GM12878 (cell line): ENCODE results near the gene CRNKL1. TPM values are rescaled to one million over a fixed set of nuclear protein-coding genes. Genes with fewer than 3 reads are reported as not detected.

Experiments
- BRCA1 ChIP-seq: IDR thresholded peaks from 2 replicates; pipeline ENCODE4 v1.6.1; 2011; ENCODE audit warnings: low read depth, low read length, improper control_type of control experiment
- CHD1 ChIP-seq: IDR thresholded peaks from 2 replicates; pipeline ENCODE4 v1.6.1; 2012; ENCODE audit warnings: low read depth, low read length, improper control_type of control experiment
- ETV6 ChIP-seq, 2 experiments: fragments of 450-650 bp in 1 of 2; IDR thresholded peaks in 1 of 2; conservative IDR thresholded peaks in 1 of 2; 2 replicates each; pipeline ENCODE4 v1.6.1; 2014; ENCODE audit warnings: antibody characterized with exemption in 1 of 2, borderline replicate concordance in 1 of 2, low read depth in 1 of 2, mild to moderate bottlenecking in 1 of 2, moderate library complexity in 1 of 2
- GABPA ChIP-seq: IDR thresholded peaks from 2 replicates; pipeline ENCODE4 v1.6.1; 2014; ENCODE audit warnings: antibody characterized with exemption, low read depth, mild to moderate bottlenecking, inconsistent platforms
- HDAC2 ChIP-seq: fragments of 200-600 bp; sonication (generic); IDR thresholded peaks from 2 replicates; pipeline ENCODE4 v1.6.1; 2017
- HDAC6 ChIP-seq: fragments of 200-600 bp; sonication (generic); IDR thresholded peaks from one replicate; pipeline ENCODE4 v1.8.0; 2017; ENCODE audit warnings: antibody characterized with exemption; ENCODE audit not compliant: unreplicated experiment
- JUND ChIP-seq: IDR thresholded peaks from 2 replicates; pipeline ENCODE4 v1.6.1; 2012; ENCODE audit warnings: low read depth, mild to moderate bottlenecking, low read length, improper control_type of control experiment, moderate library complexity
- KLF5 ChIP-seq: fragments of 450-650 bp; IDR thresholded peaks from 2 replicates; pipeline ENCODE4 v1.6.1; 2014; ENCODE audit warnings: mild to moderate bottlenecking; ENCODE audit not compliant: partially characterized antibody
- MTA2 ChIP-seq: fragments of 450-650 bp; IDR thresholded peaks from 2 replicates; pipeline ENCODE4 v1.6.1; 2016; ENCODE audit warnings: low read depth, mild to moderate bottlenecking, moderate library complexity
- NFXL1 ChIP-seq: fragments of 450-650 bp; IDR thresholded peaks from 2 replicates; pipeline ENCODE4 v1.6.1; 2017; ENCODE audit warnings: antibody characterized with exemption, mild to moderate bottlenecking, borderline replicate concordance
- NR2C1 ChIP-seq: fragments of 450-650 bp; IDR thresholded peaks from 2 replicates; pipeline ENCODE4 v1.6.1; 2017; ENCODE audit warnings: antibody characterized with exemption, mild to moderate bottlenecking, moderate library complexity
- RELA ChIP-seq: fragments of 450-650 bp; IDR thresholded peaks from 2 replicates; pipeline ENCODE4 v1.8.0; 2014; ENCODE audit warnings: borderline replicate concordance; ENCODE audit not compliant: partially characterized antibody
- RUNX3 ChIP-seq: IDR thresholded peaks from 2 replicates; pipeline ENCODE4 v1.6.1; 2012; ENCODE audit warnings: low read length, inconsistent platforms
- SMAD5 ChIP-seq: IDR thresholded peaks from 2 replicates; pipeline ENCODE4 v1.6.1; 2016; ENCODE audit warnings: antibody characterized with exemption, low read depth
- SREBF2 ChIP-seq: IDR thresholded peaks from 2 replicates; pipeline ENCODE4 v1.6.1; 2012; ENCODE audit warnings: mild to moderate bottlenecking, low read length
- STAT1 ChIP-seq: fragments of 450-650 bp; conservative IDR thresholded peaks from 2 replicates; pipeline ENCODE4 v1.6.1; 2014; ENCODE audit warnings: antibody characterized with exemption, mild to moderate bottlenecking
- TCF7 ChIP-seq: IDR thresholded peaks from 2 replicates; pipeline ENCODE4 v1.6.1; 2014; ENCODE audit warnings: antibody characterized with exemption, borderline replicate concordance
- ZBED1 ChIP-seq: IDR thresholded peaks from 2 replicates; pipeline ENCODE4 v1.6.1; 2016; ENCODE audit warnings: borderline replicate concordance
- ZNF274 ChIP-seq: IDR thresholded peaks from one replicate; pipeline ENCODE4 v1.8.0; 2011; ENCODE audit not compliant: insufficient read length, insufficient read depth
- ZNF622 ChIP-seq: fragments of 450-650 bp; IDR thresholded peaks from 2 replicates; pipeline ENCODE4 v1.6.1; 2017; ENCODE audit warnings: mild to moderate bottlenecking, inconsistent platforms
- polyA plus RNA-seq, 11 experiments: library from polyadenylated mRNA; depleted of rRNA in 4 of 11; unstranded in 6 of 11; stranded (reverse) in 5 of 11; fragments of >200 nt; fragmentation: Nextera tagmentation in 4 of 11; fragmentation: Illumina TruSeq in 1 of 11; extraction: Ambion mirVana in 4 of 11; extraction: Trizol in 1 of 11; gene quantifications; 1 replicate in 1 of 11; 2 replicates in 10 of 11; pipeline versions ENCODE4 v1.2.1 to v1.2.3, GENCODE V29; 2011 to 2016; ENCODE audit warnings: inconsistent platforms in 2 of 11, missing spikeins in 2 of 11, low read depth in 1 of 11
- total RNA-seq, 4 experiments: library from RNA; depleted of rRNA in 3 of 4; stranded (reverse); fragments of >200 nt in 3 of 4; fragmentation: Illumina TruSeq in 1 of 4; extraction: Trizol in 1 of 4; gene quantifications; 2 replicates each; pipeline versions ENCODE4 v1.2.1 to v1.2.3, GENCODE V29; 2013 to 2021
- TF ChIP-seq, protein P1 (sequence below): fragments of 450-650 bp; formaldehyde crosslinking; IDR thresholded peaks from 2 replicates; pipeline ENCODE4 v1.5.0; 2022; ENCODE audit warnings: mild to moderate bottlenecking, missing genetic modification characterization
- TF ChIP-seq, protein P2 (sequence below): fragments of 450-650 bp; IDR thresholded peaks from 2 replicates; pipeline ENCODE4 v1.6.1; 2017; ENCODE audit warnings: mild to moderate bottlenecking, moderate library complexity
- TF ChIP-seq, protein P3 (sequence below): IDR thresholded peaks from 2 replicates; pipeline ENCODE4 v1.6.1; 2011; ENCODE audit warnings: borderline replicate concordance, low read depth, mild to moderate bottlenecking, moderate library complexity, low read length; ENCODE audit not compliant: insufficient read depth, poor library complexity, severe bottlenecking

Gene CRNKL1
- total and polyA plus RNA-seq, 10 of the 15 experiments (the other 5 are each of a cell fraction or from before 2014, with no cell fraction given), result 9.5 to 28.4 (median 17.5) TPM

DNA sequence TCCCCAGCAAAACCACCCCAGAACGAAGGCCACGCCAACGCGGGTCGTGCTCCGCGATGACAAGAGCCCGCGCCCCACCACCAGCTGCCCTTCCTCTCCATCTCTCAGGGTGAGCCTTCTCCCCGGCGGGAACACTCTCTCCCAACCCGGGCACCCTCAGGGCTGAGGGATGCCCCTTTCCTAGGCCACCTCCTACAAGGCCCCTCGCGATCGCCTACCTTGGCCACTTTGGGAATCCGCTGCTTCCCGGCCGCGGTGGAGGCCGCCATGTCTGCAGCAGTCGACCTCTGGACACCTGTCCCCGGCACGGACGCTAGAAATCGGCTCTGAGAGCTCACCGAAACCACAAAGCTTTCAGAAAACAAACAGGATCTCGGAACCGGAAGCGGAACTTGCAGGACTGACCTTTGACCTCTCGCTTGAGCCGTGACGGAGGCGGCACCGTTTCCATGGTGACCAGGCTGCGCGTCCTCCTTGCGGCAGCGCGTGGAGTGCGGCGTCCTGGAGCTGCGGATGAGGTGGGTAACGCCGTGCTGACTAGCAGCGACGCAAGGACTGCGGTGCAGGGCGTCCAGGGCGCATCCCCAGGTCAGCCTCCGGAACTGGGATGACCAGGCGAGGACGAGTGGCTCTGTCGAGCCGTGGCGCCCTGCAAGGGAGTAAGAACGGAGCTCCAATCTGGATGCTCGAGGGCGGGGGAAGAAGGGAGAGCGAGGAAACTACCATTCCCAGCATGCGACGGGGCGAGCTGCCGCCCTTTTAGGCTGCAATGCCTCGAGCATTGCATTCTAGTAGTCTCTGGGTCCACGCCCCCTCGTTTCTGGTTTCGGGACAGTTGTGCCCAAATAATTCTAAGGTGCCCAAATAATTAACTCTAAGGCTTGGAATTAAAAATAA lies at the start of gene CRNKL1, which contains the start of gene CFAP61 (continued):
- TF ChIP-seq SMAD5 (peak; percentile 65; the same call in 1 of the 2 replicates), NR2C1 (peak; percentile 98), NFXL1 (no peak), HDAC6 (no peak), RUNX3 (peak; percentile 93), HDAC2 (no peak), STAT1 (no peak), ZNF622 (no peak), ETV6 (conservative IDR thresholded peaks at IDR 0.05 in 1 of 2, IDR thresholded peaks at IDR 0.05 in 1 of 2; ENCODE audit: borderline replicate concordance in 1 of 2, low read depth in 1 of 2) (peak in 1 of 2 experiments; percentile 55; a peak in 1 of 4 replicates), RELA (no peak), JUND (no peak), ZNF274 (no peak), MTA2 (peak; percentile 83), SREBF2 (no peak), GABPA (peak; percentile 95), BRCA1 (no peak), KLF5 (peak; percentile 32), TCF7 (no peak), CHD1 (no peak), ZBED1 (no peak)
- TF ChIP-seq, protein P1, sequence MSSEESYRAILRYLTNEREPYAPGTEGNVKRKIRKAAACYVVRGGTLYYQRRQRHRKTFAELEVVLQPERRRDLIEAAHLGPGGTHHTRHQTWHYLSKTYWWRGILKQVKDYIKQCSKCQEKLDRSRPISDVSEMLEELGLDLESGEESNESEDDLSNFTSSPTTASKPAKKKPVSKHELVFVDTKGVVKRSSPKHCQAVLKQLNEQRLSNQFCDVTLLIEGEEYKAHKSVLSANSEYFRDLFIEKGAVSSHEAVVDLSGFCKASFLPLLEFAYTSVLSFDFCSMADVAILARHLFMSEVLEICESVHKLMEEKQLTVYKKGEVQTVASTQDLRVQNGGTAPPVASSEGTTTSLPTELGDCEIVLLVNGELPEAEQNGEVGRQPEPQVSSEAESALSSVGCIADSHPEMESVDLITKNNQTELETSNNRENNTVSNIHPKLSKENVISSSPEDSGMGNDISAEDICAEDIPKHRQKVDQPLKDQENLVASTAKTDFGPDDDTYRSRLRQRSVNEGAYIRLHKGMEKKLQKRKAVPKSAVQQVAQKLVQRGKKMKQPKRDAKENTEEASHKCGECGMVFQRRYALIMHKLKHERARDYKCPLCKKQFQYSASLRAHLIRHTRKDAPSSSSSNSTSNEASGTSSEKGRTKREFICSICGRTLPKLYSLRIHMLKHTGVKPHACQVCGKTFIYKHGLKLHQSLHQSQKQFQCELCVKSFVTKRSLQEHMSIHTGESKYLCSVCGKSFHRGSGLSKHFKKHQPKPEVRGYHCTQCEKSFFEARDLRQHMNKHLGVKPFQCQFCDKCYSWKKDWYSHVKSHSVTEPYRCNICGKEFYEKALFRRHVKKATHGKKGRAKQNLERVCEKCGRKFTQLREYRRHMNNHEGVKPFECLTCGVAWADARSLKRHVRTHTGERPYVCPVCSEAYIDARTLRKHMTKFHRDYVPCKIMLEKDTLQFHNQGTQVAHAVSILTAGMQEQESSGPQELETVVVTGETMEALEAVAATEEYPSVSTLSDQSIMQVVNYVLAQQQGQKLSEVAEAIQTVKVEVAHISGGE, result no peak
- TF ChIP-seq, protein P2, sequence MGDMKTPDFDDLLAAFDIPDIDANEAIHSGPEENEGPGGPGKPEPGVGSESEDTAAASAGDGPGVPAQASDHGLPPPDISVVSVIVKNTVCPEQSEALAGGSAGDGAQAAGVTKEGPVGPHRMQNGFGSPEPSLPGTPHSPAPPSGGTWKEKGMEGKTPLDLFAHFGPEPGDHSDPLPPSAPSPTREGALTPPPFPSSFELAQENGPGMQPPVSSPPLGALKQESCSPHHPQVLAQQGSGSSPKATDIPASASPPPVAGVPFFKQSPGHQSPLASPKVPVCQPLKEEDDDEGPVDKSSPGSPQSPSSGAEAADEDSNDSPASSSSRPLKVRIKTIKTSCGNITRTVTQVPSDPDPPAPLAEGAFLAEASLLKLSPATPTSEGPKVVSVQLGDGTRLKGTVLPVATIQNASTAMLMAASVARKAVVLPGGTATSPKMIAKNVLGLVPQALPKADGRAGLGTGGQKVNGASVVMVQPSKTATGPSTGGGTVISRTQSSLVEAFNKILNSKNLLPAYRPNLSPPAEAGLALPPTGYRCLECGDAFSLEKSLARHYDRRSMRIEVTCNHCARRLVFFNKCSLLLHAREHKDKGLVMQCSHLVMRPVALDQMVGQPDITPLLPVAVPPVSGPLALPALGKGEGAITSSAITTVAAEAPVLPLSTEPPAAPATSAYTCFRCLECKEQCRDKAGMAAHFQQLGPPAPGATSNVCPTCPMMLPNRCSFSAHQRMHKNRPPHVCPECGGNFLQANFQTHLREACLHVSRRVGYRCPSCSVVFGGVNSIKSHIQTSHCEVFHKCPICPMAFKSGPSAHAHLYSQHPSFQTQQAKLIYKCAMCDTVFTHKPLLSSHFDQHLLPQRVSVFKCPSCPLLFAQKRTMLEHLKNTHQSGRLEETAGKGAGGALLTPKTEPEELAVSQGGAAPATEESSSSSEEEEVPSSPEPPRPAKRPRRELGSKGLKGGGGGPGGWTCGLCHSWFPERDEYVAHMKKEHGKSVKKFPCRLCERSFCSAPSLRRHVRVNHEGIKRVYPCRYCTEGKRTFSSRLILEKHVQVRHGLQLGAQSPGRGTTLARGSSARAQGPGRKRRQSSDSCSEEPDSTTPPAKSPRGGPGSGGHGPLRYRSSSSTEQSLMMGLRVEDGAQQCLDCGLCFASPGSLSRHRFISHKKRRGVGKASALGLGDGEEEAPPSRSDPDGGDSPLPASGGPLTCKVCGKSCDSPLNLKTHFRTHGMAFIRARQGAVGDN, result no peak
- TF ChIP-seq, protein P3, sequence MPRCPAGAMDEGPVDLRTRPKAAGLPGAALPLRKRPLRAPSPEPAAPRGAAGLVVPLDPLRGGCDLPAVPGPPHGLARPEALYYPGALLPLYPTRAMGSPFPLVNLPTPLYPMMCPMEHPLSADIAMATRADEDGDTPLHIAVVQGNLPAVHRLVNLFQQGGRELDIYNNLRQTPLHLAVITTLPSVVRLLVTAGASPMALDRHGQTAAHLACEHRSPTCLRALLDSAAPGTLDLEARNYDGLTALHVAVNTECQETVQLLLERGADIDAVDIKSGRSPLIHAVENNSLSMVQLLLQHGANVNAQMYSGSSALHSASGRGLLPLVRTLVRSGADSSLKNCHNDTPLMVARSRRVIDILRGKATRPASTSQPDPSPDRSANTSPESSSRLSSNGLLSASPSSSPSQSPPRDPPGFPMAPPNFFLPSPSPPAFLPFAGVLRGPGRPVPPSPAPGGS, result no peak
